GM12878 (cell line): Measurements from ENCODE around the gene A4GNT. TPM values are rescaled to one million over a fixed set of nuclear protein-coding genes. Genes with fewer than 3 reads are reported as not detected.

ENCODE experiments used
- ATAC-seq: fragments of 200-7000 bp; cut with Tn5 transposase; 3 replicates; pipeline ENCODE4 v1.9.1; 2020; ENCODE audit warnings: mild to moderate bottlenecking, moderate library complexity
- BruUV-seq: library from RNA; stranded (reverse); fragments of 400-500 nt; replicated peaks from 2 replicates; lab custom pipeline; 2021; lab: Mats Ljungman, UMichigan
- CTCF ChIA-PET: fragments of 300-600 bp; sonication (Branson Sonifier 250); formaldehyde crosslinking; extraction: SDS; loops from one replicate; lab custom pipeline; 2021; ENCODE audit warnings: inconsistent platforms; lab: Yijun Ruan, JAX
- POLR2A ChIA-PET: fragments of 350-600 bp; formaldehyde crosslinking; extraction: SDS; loops from one replicate; lab custom pipeline; 2021; ENCODE audit warnings: inconsistent platforms; lab: Charles Lee
- RAD21 ChIA-PET: fragments of 300-600 bp; sonication (Branson Sonifier 250); formaldehyde crosslinking; loops from one replicate; lab custom pipeline; 2023; ENCODE audit warnings: antibody characterized with exemption; ENCODE audit not compliant: unreplicated experiment; lab: Charles Lee
- SMC1A ChIA-PET: fragments of 300-600 bp; sonication (Branson Sonifier 250); formaldehyde crosslinking; loops from one replicate; lab custom pipeline; 2023; ENCODE audit not compliant: unreplicated experiment, uncharacterized antibody; lab: Charles Lee
- DNase-seq: peaks from one replicate; pipeline ENCODE4 v3.0.0-alpha.2; 2011; ENCODE audit warnings: low read depth, low spot score
- FAIRE-seq: peaks from 3 replicates; lab custom pipeline; 2011; peaks lifted over from hg19 to GRCh38; lab: Jason Lieb, UNC
- H2AFZ ChIP-seq: 2 replicates; pipeline ENCODE4 v1.6.0; 2011; ENCODE audit warnings: low read depth, low read length, control low read depth; ENCODE audit not compliant: control insufficient read depth
- H3K27ac ChIP-seq: 2 replicates; pipeline ENCODE4 v1.5.1; 2011; ENCODE audit warnings: control low read depth; ENCODE audit not compliant: control insufficient read depth, insufficient read depth
- H3K27me3 ChIP-seq, 2 experiments: replicated peaks in 1 of 2; 2 replicates each; pipeline versions ENCODE4 v1.6.0 to v1.6.1; 2011; ENCODE audit warnings: low read length in 1 of 2; ENCODE audit not compliant: control insufficient read depth in 2 of 2, insufficient read depth in 2 of 2
- H3K36me3 ChIP-seq, 2 experiments: 2 replicates each; pipeline ENCODE4 v1.5.1; 2011; ENCODE audit warnings: low read length in 1 of 2; ENCODE audit not compliant: control insufficient read depth in 2 of 2, insufficient read depth in 2 of 2
- H3K4me1 ChIP-seq: 2 replicates; pipeline ENCODE4 v1.6.1; 2011; ENCODE audit warnings: mild to moderate bottlenecking, low read length, moderate library complexity, mixed read lengths; ENCODE audit not compliant: control insufficient read depth, insufficient read depth
- H3K4me2 ChIP-seq: 2 replicates; pipeline ENCODE4 v1.6.0; 2011; ENCODE audit warnings: control low read depth; ENCODE audit not compliant: control insufficient read depth, insufficient read depth
- H3K4me3 ChIP-seq: fragments of 200-600 bp; sonication (generic); 2 replicates; pipeline ENCODE4 v1.5.1; 2016
- H3K79me2 ChIP-seq: 2 replicates; pipeline ENCODE4 v1.6.0; 2011; ENCODE audit warnings: low read length; ENCODE audit not compliant: control insufficient read depth, insufficient read depth
- H3K9ac ChIP-seq: 2 replicates; pipeline ENCODE4 v1.8.0; 2011; ENCODE audit warnings: low read length, control low read depth, mixed read lengths; ENCODE audit not compliant: control insufficient read depth, insufficient read depth
- H3K9me3 ChIP-seq: replicated peaks from 3 replicates; pipeline ENCODE4 v1.5.1; 2011; ENCODE audit warnings: mild to moderate bottlenecking, low read length; ENCODE audit not compliant: control insufficient read depth, insufficient read depth
- H4K20me1 ChIP-seq: 2 replicates; pipeline ENCODE4 v1.6.0; 2011; ENCODE audit not compliant: control insufficient read depth, insufficient read depth
- BCLAF1 ChIP-seq: fragments of 450-650 bp; IDR thresholded peaks from 2 replicates; pipeline ENCODE4 v1.6.1; 2017; ENCODE audit warnings: antibody characterized with exemption, mild to moderate bottlenecking, moderate library complexity
- BHLHE40 ChIP-seq, 2 experiments: fragments of 450-650 bp in 1 of 2; IDR thresholded peaks; 2 replicates each; pipeline ENCODE4 v1.6.1; 2011 to 2017; ENCODE audit warnings: low read depth in 2 of 2, borderline replicate concordance in 1 of 2, improper control_type of control experiment in 1 of 2, low read length in 1 of 2, mild to moderate bottlenecking in 1 of 2
- CHD1 ChIP-seq: IDR thresholded peaks from 2 replicates; pipeline ENCODE4 v1.6.1; 2012; ENCODE audit warnings: low read depth, low read length, improper control_type of control experiment
- CHD4 ChIP-seq: fragments of 200-600 bp; sonication (generic); IDR thresholded peaks from 2 replicates; pipeline ENCODE4 v1.6.1; 2016; ENCODE audit warnings: mild to moderate bottlenecking
- CTCF ChIP-seq, 3 experiments: IDR thresholded peaks in 2 of 3; conservative IDR thresholded peaks in 1 of 3; 2 replicates each; pipeline ENCODE4 v1.5.1; 2011; ENCODE audit warnings: low read depth in 3 of 3, low read length in 3 of 3, mild to moderate bottlenecking in 3 of 3, control low read depth in 2 of 3, moderate library complexity in 2 of 3, inconsistent platforms in 1 of 3, mixed read lengths in 1 of 3; ENCODE audit not compliant: control insufficient read depth in 2 of 3, insufficient read depth in 1 of 3; ENCODE audit errors: extremely low read depth in 1 of 3
- EGR1 ChIP-seq, 2 experiments: IDR thresholded peaks; 1 replicate in 1 of 2; 2 replicates in 1 of 2; pipeline ENCODE4 v1.6.1; 2011 to 2012; ENCODE audit warnings: low read depth in 2 of 2, low read length in 2 of 2, borderline replicate concordance in 1 of 2, mild to moderate bottlenecking in 1 of 2, moderate library complexity in 1 of 2
- FOXM1 ChIP-seq: IDR thresholded peaks from 2 replicates; pipeline ENCODE4 v1.6.1; 2012; ENCODE audit warnings: low read depth, mild to moderate bottlenecking, inconsistent platforms, low read length, moderate library complexity
- HDAC6 ChIP-seq: fragments of 200-600 bp; sonication (generic); IDR thresholded peaks from one replicate; pipeline ENCODE4 v1.8.0; 2017; ENCODE audit warnings: antibody characterized with exemption; ENCODE audit not compliant: unreplicated experiment
- IKZF1 ChIP-seq: fragments of 450-650 bp; conservative IDR thresholded peaks from 2 replicates; pipeline ENCODE4 v1.6.1; 2017; ENCODE audit warnings: antibody characterized with exemption, mild to moderate bottlenecking
- LARP7 ChIP-seq: fragments of 450-650 bp; IDR thresholded peaks from 2 replicates; pipeline ENCODE4 v1.6.1; 2017; ENCODE audit warnings: mild to moderate bottlenecking
- PAX8 ChIP-seq: fragments of 450-650 bp; IDR thresholded peaks from 2 replicates; pipeline ENCODE4 v1.6.1; 2017; ENCODE audit warnings: mild to moderate bottlenecking, moderate library complexity
- RAD21 ChIP-seq: IDR thresholded peaks from 2 replicates; pipeline ENCODE4 v1.6.1; 2011; ENCODE audit warnings: mild to moderate bottlenecking, low read depth, low read length, moderate library complexity; ENCODE audit not compliant: insufficient read depth
- SP1 ChIP-seq: IDR thresholded peaks from one replicate; pipeline ENCODE4 v1.6.1; 2011; ENCODE audit warnings: low read depth, low read length
- SREBF1 ChIP-seq: IDR thresholded peaks from 2 replicates; pipeline ENCODE4 v1.6.1; 2012; ENCODE audit warnings: mild to moderate bottlenecking, low read length
- SREBF2 ChIP-seq: IDR thresholded peaks from 2 replicates; pipeline ENCODE4 v1.6.1; 2012; ENCODE audit warnings: mild to moderate bottlenecking, low read length
- TAF1 ChIP-seq: IDR thresholded peaks from 2 replicates; pipeline ENCODE4 v1.6.1; 2011; ENCODE audit warnings: mild to moderate bottlenecking, low read depth, low read length, borderline replicate concordance
- TCF7 ChIP-seq: IDR thresholded peaks from 2 replicates; pipeline ENCODE4 v1.6.1; 2014; ENCODE audit warnings: antibody characterized with exemption, borderline replicate concordance
- ZNF24 ChIP-seq: fragments of 450-650 bp; IDR thresholded peaks from 2 replicates; pipeline ENCODE4 v1.6.1; 2017; ENCODE audit warnings: antibody characterized with exemption, mild to moderate bottlenecking
- WGBS: methylation state at CpG from one replicate; pipeline ENCODE4 v1.1.6; 2016; ENCODE audit warnings: low lambda C conversion rate; ENCODE audit not compliant: insufficient replicate concordance, insufficient coverage; ENCODE audit errors: missing lambda C conversion rate; 5-methylcytosine and 5-hydroxymethylcytosine counted together
- in situ Hi-C: fragments of 300-500 bp; cut with MboI; formaldehyde crosslinking; loops from 9 replicates; pipeline ENCODE4 v1.14.3; 2018; ENCODE audit warnings: mixed read lengths
- intact Hi-C: fragments of 100-400 bp; cut with micrococcal nuclease; formaldehyde crosslinking; loops from one replicate; pipeline ENCODE4 v1.14.2; 2022; ENCODE audit not compliant: unreplicated experiment
- polyA plus RNA-seq, 11 experiments: library from polyadenylated mRNA; depleted of rRNA in 4 of 11; unstranded in 6 of 11; stranded (reverse) in 5 of 11; fragments of >200 nt; fragmentation: Nextera tagmentation in 4 of 11; fragmentation: Illumina TruSeq in 1 of 11; extraction: Ambion mirVana in 4 of 11; extraction: Trizol in 1 of 11; gene quantifications; 1 replicate in 1 of 11; 2 replicates in 10 of 11; pipeline versions ENCODE4 v1.2.1 to v1.2.3, GENCODE V29; 2011 to 2016; ENCODE audit warnings: inconsistent platforms in 2 of 11, missing spikeins in 2 of 11, low read depth in 1 of 11
- total RNA-seq, 4 experiments: library from RNA; depleted of rRNA in 3 of 4; stranded (reverse); fragments of >200 nt in 3 of 4; fragmentation: Illumina TruSeq in 1 of 4; extraction: Trizol in 1 of 4; gene quantifications; 2 replicates each; pipeline versions ENCODE4 v1.2.1 to v1.2.3, GENCODE V29; 2013 to 2021

A4GNT gene
- total and polyA plus RNA-seq, 10 of the 15 experiments (the other 5 are each of a cell fraction or from before 2014, with no cell fraction given): not detected

- H3K4me2 ChIP-seq: peak within 1 kb of the TSS; percentile 70
- H4K20me1 ChIP-seq: no peaks in the 10 kb centered on the region
- no peaks in the 10 kb centered on the region for H3K4me1 ChIP-seq
- H2AFZ ChIP-seq: peak within 1 kb of the TSS; percentile 69
- no peak within 1 kb of the TSS for H3K9ac ChIP-seq
- no peaks in the 10 kb centered on the region for H3K79me2 ChIP-seq
- peak within 1 kb of the TSS; percentile 54 for H3K4me3 ChIP-seq
- FAIRE-seq (no peak), ATAC-seq (peak; percentile 94), DNase-seq (no peak)
- BruUV-seq: no TSS peak
- H3K27ac ChIP-seq: no peak within 1 kb of the TSS
- in situ Hi-C loops: loop anchor here (5.0 kb wide), 1 partner anchor 48 kb away; no protein-coding TSS in a partner anchor
- H3K36me3 ChIP-seq: no peaks in the 10 kb centered on the region
- SMC1A ChIA-PET: no interaction called here
- H3K27me3 ChIP-seq: peaks cover 3 to 15% of the 10 kb centered on the region in 2 experiments
- 2% methylated on average over 67 of the region's 86 CpGs for WGBS
- CTCF ChIA-PET: interaction anchor here (1.6 to 1.7 kb wide), 2 partner anchors 46 to 63 kb away, joined by 3 to 5 read pairs; no protein-coding TSS in a partner anchor
- POLR2A ChIA-PET: no interaction called here
- RAD21 ChIA-PET: no interaction called here
- no peaks in the 10 kb centered on the region for H3K9me3 ChIP-seq
- intact Hi-C loops: no loop called here
- TF ChIP-seq FOXM1 (no peak), LARP7 (0 out of 2 replicates have a peak, but pooled peaks have one; percentile 24), CHD1 (no peak), TCF7 (no peak), IKZF1 (0 out of 2 replicates have a peak, but pooled peaks have one; percentile 18), SREBF1 (no peak), PAX8 (no peak), CTCF (IDR thresholded peaks at IDR 0.05 in 2 of 3, conservative IDR thresholded peaks at IDR 0.05 in 1 of 3; ENCODE audit: control insufficient read depth in 2 of 3, extremely low read depth in 1 of 3, insufficient read depth in 1 of 3, low read depth in 3 of 3, low read length in 3 of 3) (peak; percentile 33 to 35 (median 34); a peak in 5 of 6 replicates), TAF1 (no peak), RAD21 (no peak), HDAC6 (peak; percentile 24), ZNF24 (no peak), SP1 (no peak), BCLAF1 (no peak), EGR1 (IDR thresholded peaks at IDR 0.05; ENCODE audit: borderline replicate concordance in 1 of 2, low read depth in 2 of 2, low read length in 2 of 2) (0 out of 3 replicates have a peak, but pooled peaks of 1 of the 2 experiments have one; percentile 15), SREBF2 (no peak), CHD4 (no peak), BHLHE40 (IDR thresholded peaks at IDR 0.05; ENCODE audit: borderline replicate concordance in 1 of 2, low read depth in 2 of 2, low read length in 1 of 2) (0 out of 4 replicates have a peak, but pooled peaks of 1 of the 2 experiments have one; percentile 12)
Observed at GRCh38 chr3:138114988-138115971, 16.9 kb downstream of the A4GNT start, which contains the start of gene DZIP1L. Gene DZIP1L (minus strand): TSS chr3:138115608. CDS start chr3:138103971, 11,637 bp downstream.
